Measurements from ENCODE around the gene MTA3.

Gene MTA3

DNA sequence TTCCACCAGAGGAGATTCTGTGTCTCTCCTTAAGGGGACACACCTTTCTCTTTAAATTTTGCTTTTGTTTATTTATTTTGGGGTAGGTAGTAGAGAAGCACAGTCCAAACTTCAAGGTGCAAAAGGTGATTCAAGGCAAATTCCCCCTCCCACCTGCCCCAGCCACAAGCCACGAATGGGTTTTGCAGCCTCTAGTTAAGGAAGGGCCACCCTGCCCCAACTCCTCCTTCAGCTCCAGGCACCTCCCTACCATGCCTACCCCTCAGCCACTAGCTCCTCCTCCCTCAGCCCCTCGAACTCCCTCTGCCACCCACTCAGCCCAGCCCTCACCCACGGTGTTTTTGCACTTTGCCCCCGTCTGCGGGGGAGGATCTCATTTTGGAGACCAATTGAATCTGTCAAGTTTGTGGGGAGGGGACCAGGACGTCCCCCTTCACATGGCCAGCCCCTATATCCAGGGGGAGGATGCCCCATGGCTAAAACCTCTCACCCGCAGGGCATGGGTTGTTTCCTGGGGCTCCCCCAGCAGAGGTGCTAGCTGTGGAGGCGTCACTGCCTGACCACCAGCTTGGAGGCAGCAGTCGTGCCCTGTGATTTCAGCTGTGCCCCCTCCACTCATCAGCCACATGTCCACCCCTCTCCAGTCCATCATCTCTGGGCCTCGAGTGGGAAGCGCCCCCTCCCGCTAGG lies 219.5 kb downstream of the MTA3 start:
- H3K9me3 ChIP-seq (ENCODE audit: control insufficient read depth, insufficient read depth, low read length) = no peaks in the 10 kb centered on the region
- no peak overlapping the region for H3K27ac ChIP-seq (ENCODE audit: low read depth, low read length)
- H3K4me3 ChIP-seq (ENCODE audit: low read length) = no peak overlapping the region
- no peak for TF ChIP-seq CTCF (IDR thresholded peaks at IDR 0.05; ENCODE audit: low read depth, low read length, poor library complexity, severe bottlenecking)
- no peak for TF ChIP-seq EZH2phosphoT487 (IDR thresholded peaks at IDR 0.05; ENCODE audit: borderline replicate concordance, low read length)
- H3K4me2 ChIP-seq (ENCODE audit: low read length) = no peak overlapping the region
- H4K20me1 ChIP-seq (ENCODE audit: control insufficient read depth, insufficient read depth, low read depth, low read length) = no peaks in the 10 kb centered on the region
- no peaks in the 10 kb centered on the region for H3K9me2 ChIP-seq (replicated peaks; ENCODE audit: control insufficient read depth, low read length)
- no peaks in the 10 kb centered on the region for H3F3A ChIP-seq (ENCODE audit: control insufficient read depth, insufficient read depth)
- H3K27me3 ChIP-seq (ENCODE audit: control insufficient read depth, low read length) = peaks cover 19% of the 10 kb centered on the region
- peaks cover 4% of the 10 kb centered on the region for H3K4me1 ChIP-seq (ENCODE audit: control insufficient read depth, low read length)
- no peaks in the 10 kb centered on the region for H3K36me3 ChIP-seq (ENCODE audit: control insufficient read depth, low read length)
- no peaks in the 10 kb centered on the region for H3K79me2 ChIP-seq (ENCODE audit: control insufficient read depth, low read length)

GRCh38 chr2:42788478-42788793 lies 220.0 kb downstream of the MTA3 start:
- peaks cover 24% of the 10 kb centered on the region for H3K27me3 ChIP-seq (ENCODE audit: control insufficient read depth, low read length)
- no peaks in the 10 kb centered on the region for H3K79me2 ChIP-seq (ENCODE audit: control insufficient read depth, low read length)
- H3K4me1 ChIP-seq (ENCODE audit: control insufficient read depth, low read length) = peaks cover 9% of the 10 kb centered on the region
- H3K9me3 ChIP-seq (ENCODE audit: control insufficient read depth, insufficient read depth, low read length) = no peaks in the 10 kb centered on the region
- no peak overlapping the region for H3K4me3 ChIP-seq (ENCODE audit: low read length)
- no peaks in the 10 kb centered on the region for H4K20me1 ChIP-seq (ENCODE audit: control insufficient read depth, insufficient read depth, low read depth, low read length)
- no peaks in the 10 kb centered on the region for H3K36me3 ChIP-seq (ENCODE audit: control insufficient read depth, low read length)
- no peak overlapping the region for H3K27ac ChIP-seq (ENCODE audit: low read depth, low read length)
- no peaks in the 10 kb centered on the region for H3F3A ChIP-seq (ENCODE audit: control insufficient read depth, insufficient read depth)
- TF ChIP-seq CTCF (IDR thresholded peaks at IDR 0.05; ENCODE audit: low read depth, low read length, poor library complexity, severe bottlenecking) (no peak), EZH2phosphoT487 (IDR thresholded peaks at IDR 0.05; ENCODE audit: borderline replicate concordance, low read length) (no peak)
- no peak overlapping the region for H3K4me2 ChIP-seq (ENCODE audit: low read length)
- H3K9me2 ChIP-seq (replicated peaks; ENCODE audit: control insufficient read depth, low read length) = no peaks in the 10 kb centered on the region

- Histone ChIP-seq H3K27ac (ENCODE audit: low read depth, low read length) (no peak overlapping the region), H3K36me3 (ENCODE audit: control insufficient read depth, low read length) (no peaks in the 10 kb centered on the region), H3K27me3 (ENCODE audit: control insufficient read depth, low read length) (peaks cover 27% of the 10 kb centered on the region), H3K4me2 (ENCODE audit: low read length) (no peak overlapping the region), H3K4me1 (ENCODE audit: control insufficient read depth, low read length) (peaks cover 14% of the 10 kb centered on the region), H3K9me2 (replicated peaks; ENCODE audit: control insufficient read depth, low read length) (no peaks in the 10 kb centered on the region), H3F3A (ENCODE audit: control insufficient read depth, insufficient read depth) (no peaks in the 10 kb centered on the region), H3K9me3 (ENCODE audit: control insufficient read depth, insufficient read depth, low read length) (no peaks in the 10 kb centered on the region), H3K4me3 (ENCODE audit: low read length) (no peak overlapping the region), H3K79me2 (ENCODE audit: control insufficient read depth, low read length) (no peaks in the 10 kb centered on the region), H4K20me1 (ENCODE audit: control insufficient read depth, insufficient read depth, low read depth, low read length) (no peaks in the 10 kb centered on the region)
- TF ChIP-seq EZH2phosphoT487 (IDR thresholded peaks at IDR 0.05; ENCODE audit: borderline replicate concordance, low read length) (no peak), CTCF (IDR thresholded peaks at IDR 0.05; ENCODE audit: low read depth, low read length, poor library complexity, severe bottlenecking) (no peak)
These were observed 220.4 kb downstream of the MTA3 start for GRCh38 chr2:42788882-42789281.

Measured in DOHH2 (cell line).